T-helper 2 cell treated with Interferon-gamma antibody and Interleukin-4, amounts not matched to agents 5 μg/mL and 100 μg/mL, for 36 hours (primary cell): ENCODE measurements around the gene ENPP1.
"Not testable (repeated sequence)": the region's sequence is repeated elsewhere in the genome, so short reads cannot be mapped to it uniquely, and the experiment has no call there.

Experiments used
- DNase-seq: peaks from one replicate; pipeline ENCODE4 v3.0.0; 2021; ENCODE audit warnings: low spot score
- H3K27ac Mint-ChIP-seq: one replicate; pipeline ENCODE4 v1.8.0; 2021; ENCODE audit warnings: mild to moderate bottlenecking, mixed read lengths
- H3K27me3 Mint-ChIP-seq: one replicate; pipeline ENCODE4 v1.8.0; 2021; ENCODE audit warnings: low read depth, mixed read lengths
- H3K36me3 Mint-ChIP-seq: one replicate; pipeline ENCODE4 v1.8.0; 2021; ENCODE audit warnings: low read depth, mixed read lengths
- H3K4me1 Mint-ChIP-seq: one replicate; pipeline ENCODE4 v1.8.0; 2021; ENCODE audit warnings: low read depth, mixed read lengths
- H3K4me3 Mint-ChIP-seq: one replicate; pipeline ENCODE4 v1.8.0; 2022; ENCODE audit warnings: mild to moderate bottlenecking, moderate library complexity, mixed read lengths
- H3K9me3 Mint-ChIP-seq: one replicate; pipeline ENCODE4 v1.8.0; 2021; ENCODE audit warnings: mixed read lengths

ENPP1 gene

DNA sequence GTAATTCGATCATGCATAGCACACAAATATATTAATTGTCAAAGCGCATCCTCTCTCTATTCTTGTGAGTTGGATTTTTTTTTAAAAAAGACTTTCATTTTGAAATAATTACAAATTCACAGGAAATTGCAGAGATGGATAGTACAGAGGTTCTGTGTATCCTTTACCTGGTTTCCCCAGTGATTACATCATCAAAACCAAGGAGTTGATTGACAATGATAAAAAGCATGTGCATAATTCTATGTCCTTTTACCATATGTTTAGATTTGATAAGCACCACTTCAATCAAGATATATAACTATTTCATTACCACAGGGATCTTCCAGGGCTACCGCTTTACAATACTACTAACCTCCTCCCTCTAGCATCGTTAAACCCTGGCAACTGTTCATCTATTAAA is 103.1 kb downstream of the ENPP1 start:
- peaks cover 34% of the 10 kb centered on the region for H3K27me3 Mint-ChIP-seq
- no peak overlapping the region for H3K4me3 Mint-ChIP-seq
- H3K36me3 Mint-ChIP-seq, result no peaks in the 10 kb centered on the region

DNA sequence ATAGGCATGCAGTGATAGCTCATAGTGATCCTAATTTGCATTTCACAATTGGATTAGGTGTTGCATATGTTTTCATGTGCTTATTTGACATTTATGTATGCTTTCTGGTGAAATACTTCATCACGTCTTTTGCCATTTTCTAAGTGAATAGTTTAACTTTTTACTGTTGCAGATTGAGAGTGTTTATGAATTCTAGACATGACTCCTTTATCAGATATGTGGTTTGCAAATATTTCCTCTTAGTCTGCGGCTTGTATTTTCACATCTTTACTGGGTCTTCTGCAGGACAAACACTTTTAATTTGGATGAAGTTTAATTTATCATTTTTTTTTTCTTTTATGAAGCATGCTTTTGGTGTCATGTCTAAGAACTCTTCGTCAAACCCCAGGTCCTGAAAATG is 104.1 kb downstream of the ENPP1 start:
- Mint-ChIP-seq H3K27ac (no peak overlapping the region), H3K4me1 (peaks cover 37% of the 10 kb centered on the region), H3K9me3 (peaks cover 10% of the 10 kb centered on the region), H3K4me3 (peak overlapping the region; percentile 16), H3K36me3 (no peaks in the 10 kb centered on the region), H3K27me3 (peaks cover 35% of the 10 kb centered on the region)
- DNase-seq, result no peak

More for the DNA sequence above, 103.1 kb downstream of the ENPP1 start:
- peaks cover 33% of the 10 kb centered on the region for H3K4me1 Mint-ChIP-seq
- peaks cover 4% of the 10 kb centered on the region for H3K9me3 Mint-ChIP-seq
- H3K27ac Mint-ChIP-seq, result no peak overlapping the region
- DNase-seq, result no peak

DNA sequence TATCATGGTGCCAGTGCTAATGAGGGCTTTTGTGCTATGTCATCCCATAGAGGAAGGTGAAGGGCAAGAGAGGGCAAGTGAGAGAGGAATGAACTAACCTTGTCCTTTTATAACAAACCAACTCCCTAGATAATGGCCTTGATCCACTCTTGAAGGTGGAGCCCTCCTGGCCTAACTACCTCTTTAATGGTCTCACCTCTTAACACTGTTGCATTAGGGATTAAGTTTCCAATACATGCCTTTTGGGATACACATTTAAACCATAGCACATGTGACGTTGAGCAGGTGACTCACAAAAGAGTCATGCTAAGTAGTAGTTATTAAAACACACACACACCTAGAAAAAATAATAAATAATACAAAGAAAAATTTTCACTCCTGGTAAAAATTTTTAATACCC is 106.4 kb downstream of the ENPP1 start:
- Mint-ChIP-seq H3K4me1 (peaks cover 46% of the 10 kb centered on the region), H3K27ac (no peak overlapping the region), H3K36me3 (no peaks in the 10 kb centered on the region), H3K9me3 (peaks cover 10% of the 10 kb centered on the region), H3K27me3 (peaks cover 37% of the 10 kb centered on the region), H3K4me3 (no peak overlapping the region)
- no peak for DNase-seq

DNA sequence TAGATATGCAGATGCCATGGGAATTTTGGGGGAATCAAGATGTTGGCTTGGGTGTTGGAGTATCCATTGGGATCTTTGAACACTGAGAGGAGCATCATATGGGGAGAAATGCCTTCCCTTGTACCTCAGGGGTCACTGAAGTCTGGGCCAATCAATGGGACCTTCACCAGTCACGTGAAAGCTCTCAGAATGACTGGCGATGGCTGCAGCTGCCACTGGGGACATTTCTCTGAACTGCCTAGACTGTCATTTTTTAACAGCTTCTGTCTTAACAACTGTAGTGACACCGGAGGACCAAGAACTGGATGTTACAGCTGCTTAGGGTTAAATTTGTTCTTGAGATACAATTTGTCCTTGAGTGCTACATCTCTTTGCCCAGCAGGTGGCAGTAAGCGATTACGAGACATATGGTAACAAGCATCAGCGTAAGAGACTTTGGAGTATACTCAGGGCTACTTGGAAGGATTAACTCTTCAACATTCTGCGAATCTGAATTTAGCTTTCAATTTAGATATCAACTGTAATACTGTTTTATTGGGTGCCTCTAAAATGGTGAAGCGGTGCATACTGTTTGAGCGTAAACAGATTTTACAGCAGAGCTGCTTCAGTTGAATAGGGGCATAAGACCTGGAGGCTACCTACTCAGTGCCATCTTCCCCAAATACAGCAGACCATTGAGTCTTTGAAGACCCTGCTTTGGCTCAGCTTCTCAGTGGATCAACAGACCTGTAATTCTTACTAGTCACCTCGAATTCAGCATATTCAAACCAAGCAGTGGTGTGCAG is 107.3 kb downstream of the ENPP1 start:
- Mint-ChIP-seq H3K27ac (no peak overlapping the region), H3K36me3 (no peaks in the 10 kb centered on the region), H3K4me3 (no peak overlapping the region), H3K27me3 (peaks cover 46% of the 10 kb centered on the region), H3K9me3 (peaks cover 14% of the 10 kb centered on the region), H3K4me1 (peaks cover 43% of the 10 kb centered on the region)
- peak; percentile 44 for DNase-seq

DNA sequence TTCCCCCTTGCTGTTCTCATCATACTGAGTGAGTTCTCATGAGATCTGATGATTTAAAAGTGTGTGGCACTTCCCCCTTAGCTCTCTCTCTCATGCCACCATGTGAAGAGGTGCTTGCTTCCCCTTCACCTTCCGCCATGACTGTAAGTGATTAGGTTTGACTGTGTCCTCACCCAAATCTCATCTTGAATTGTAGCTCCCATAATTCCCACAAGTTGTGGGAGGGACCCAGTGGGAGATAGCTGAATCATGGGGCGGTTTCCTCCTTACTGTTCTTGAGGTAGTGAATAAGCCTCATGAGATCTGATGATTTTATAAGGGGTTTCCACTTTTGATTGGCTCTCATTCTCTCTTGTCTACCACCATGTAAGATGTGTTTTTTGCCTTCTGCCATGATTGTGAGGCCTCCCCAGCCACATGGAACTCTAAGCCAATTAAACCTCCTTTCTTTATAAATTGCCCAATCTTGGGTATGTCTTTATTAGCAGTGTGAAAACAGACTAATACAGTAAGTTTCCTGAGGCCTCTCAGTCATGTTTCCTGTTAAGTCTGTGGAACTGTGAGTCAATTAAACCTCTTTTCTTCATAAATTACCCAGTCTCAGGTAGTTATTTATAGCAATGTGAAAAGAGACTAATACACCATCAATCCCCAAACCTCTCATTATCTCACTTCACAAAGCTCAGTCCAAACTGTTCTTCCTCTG is 108.4 kb downstream of the ENPP1 start:
- H3K27ac Mint-ChIP-seq, H3K4me3 Mint-ChIP-seq, H3K36me3 Mint-ChIP-seq, DNase-seq: not testable (repeated sequence)
- peaks cover 48% of the 10 kb centered on the region for H3K27me3 Mint-ChIP-seq
- peaks cover 37% of the 10 kb centered on the region for H3K4me1 Mint-ChIP-seq
- H3K9me3 Mint-ChIP-seq, result peaks cover 16% of the 10 kb centered on the region

DNA sequence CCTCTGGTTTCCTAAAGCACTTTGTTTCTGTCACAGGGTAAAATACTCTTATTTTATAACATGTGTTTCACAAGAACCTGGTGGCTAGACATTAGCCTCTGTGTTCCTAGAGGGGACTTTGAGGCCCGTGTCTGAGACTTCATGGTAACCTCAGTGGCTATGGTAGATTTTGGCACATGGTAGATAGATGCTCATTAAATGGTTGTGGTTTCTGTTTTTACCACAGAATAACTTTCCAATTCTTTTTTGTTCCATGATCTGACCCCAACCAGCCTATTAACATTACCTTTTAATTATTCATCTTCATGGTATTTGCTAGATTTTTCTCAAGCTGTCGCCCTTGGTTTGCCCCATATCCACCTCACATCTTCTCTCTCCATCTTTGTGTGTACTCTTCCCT is 109.0 kb downstream of the ENPP1 start:
- Mint-ChIP-seq H3K4me1 (peaks cover 31% of the 10 kb centered on the region), H3K27me3 (peaks cover 48% of the 10 kb centered on the region), H3K9me3 (peaks cover 18% of the 10 kb centered on the region), H3K4me3 (peak overlapping the region; percentile 38), H3K27ac (no peak overlapping the region), H3K36me3 (no peaks in the 10 kb centered on the region)
- DNase-seq, result no peak

DNA sequence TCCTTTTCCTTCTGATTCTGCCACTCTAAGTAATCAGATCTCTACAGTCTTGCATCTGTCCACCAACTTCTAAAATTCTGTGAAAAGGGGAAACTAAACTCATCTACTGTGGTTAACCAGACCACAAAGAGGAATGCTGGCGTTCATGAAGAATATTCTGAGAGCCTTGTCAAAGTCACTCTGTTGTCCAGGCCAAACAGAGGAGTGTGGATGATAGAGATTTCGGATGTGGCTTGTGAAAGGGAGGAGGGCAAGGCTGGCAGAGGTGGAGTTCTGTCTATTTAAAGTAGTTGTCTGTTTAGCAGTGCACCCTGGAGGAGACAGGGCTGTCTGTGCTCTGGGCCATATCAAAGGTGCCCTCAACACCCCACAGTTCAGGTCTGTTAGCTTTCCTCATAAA is 109.5 kb downstream of the ENPP1 start:
- H3K36me3 Mint-ChIP-seq, result no peaks in the 10 kb centered on the region
- H3K4me3 Mint-ChIP-seq, result peak overlapping the region; percentile 38
- H3K27ac Mint-ChIP-seq, result no peak overlapping the region
- peaks cover 23% of the 10 kb centered on the region for H3K9me3 Mint-ChIP-seq
- H3K4me1 Mint-ChIP-seq, result peaks cover 27% of the 10 kb centered on the region
- H3K27me3 Mint-ChIP-seq, result peaks cover 48% of the 10 kb centered on the region
- no peak for DNase-seq

DNA sequence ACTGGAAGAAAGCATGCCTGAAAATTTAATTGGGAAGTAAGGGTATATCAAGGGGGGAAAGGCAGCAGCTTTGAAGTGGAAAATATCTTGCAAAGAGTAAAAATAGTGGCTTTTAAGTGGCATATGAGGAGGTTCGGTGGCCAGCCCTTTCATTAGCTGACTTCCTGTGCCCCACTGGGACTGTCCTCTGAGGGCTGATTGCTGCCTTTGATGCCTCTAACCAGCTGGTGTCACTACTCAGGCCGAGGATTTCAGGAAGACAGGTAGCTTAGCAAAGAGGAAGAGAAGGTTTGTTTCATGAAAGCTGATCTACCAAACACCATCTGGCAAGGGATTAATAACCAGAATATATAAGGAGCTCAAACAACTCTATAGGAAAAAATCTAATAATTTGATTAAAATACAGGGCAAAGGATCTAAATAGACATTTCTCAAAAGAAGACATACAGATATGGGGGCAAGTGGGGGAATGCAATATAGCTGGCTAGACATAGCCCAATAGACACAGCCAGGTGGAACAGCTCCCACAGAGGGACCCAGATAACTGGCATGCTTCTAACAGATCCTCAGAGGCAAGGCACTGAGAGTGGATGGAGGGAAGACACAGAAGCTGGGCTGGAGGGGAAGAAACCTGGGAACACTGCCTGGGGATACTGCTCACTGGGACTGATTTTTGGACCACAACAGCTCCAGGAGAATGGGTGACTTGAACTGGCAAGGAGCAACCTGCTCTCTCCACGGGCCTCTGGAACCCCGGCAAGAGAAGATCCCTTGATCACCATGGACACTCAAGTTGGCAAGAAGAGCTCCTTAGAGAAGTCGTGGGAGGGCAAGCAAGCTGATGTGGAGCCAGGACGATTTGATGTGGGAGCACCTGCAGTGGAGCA is 110.2 kb downstream of the ENPP1 start:
- no peaks in the 10 kb centered on the region for H3K36me3 Mint-ChIP-seq
- peaks cover 48% of the 10 kb centered on the region for H3K27me3 Mint-ChIP-seq
- DNase-seq, result no peak
- H3K4me1 Mint-ChIP-seq, result peaks cover 25% of the 10 kb centered on the region
- H3K27ac Mint-ChIP-seq, result no peak overlapping the region
- H3K9me3 Mint-ChIP-seq, result peaks cover 27% of the 10 kb centered on the region
- H3K4me3 Mint-ChIP-seq, result no peak overlapping the region

DNA sequence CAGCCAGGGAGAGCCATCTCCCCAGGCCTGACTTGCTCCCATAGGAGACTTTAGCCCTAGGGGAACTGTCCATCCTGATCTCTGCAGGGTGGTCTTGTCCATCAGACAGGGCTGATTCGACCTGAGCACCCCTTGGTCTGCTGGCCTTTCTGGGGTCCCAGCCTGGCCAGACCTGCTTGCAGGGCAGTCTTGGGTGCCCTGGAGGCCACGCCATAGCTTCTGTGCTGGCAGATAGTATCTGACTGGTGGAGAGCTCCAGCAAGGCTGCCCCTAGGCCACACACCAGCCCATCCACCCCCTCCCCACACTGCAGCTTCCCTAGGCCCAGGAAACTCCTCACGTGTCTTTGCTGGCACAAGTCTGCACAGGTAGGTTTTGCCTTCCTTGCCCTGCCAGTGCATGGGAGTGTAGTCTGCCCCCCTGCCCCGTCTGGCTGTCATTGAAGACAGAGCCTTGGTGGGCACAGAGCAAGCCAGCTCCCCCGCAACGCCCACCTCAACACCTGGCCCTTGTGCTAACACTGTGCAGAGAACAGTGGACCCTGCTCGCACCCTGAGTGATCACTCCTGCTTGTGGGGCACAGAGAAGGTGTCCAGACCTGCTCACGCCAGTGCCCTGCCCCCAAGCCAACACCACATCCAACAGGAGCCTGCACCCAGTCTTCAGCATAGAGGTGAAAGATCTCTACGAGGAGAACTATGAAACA is 111.0 kb downstream of the ENPP1 start:
- Mint-ChIP-seq H3K36me3 (no peaks in the 10 kb centered on the region), H3K4me1 (peaks cover 25% of the 10 kb centered on the region), H3K27me3 (peaks cover 41% of the 10 kb centered on the region), H3K4me3 (no peak overlapping the region), H3K9me3 (peaks cover 33% of the 10 kb centered on the region), H3K27ac (no peak overlapping the region)
- DNase-seq, result no peak

DNA sequence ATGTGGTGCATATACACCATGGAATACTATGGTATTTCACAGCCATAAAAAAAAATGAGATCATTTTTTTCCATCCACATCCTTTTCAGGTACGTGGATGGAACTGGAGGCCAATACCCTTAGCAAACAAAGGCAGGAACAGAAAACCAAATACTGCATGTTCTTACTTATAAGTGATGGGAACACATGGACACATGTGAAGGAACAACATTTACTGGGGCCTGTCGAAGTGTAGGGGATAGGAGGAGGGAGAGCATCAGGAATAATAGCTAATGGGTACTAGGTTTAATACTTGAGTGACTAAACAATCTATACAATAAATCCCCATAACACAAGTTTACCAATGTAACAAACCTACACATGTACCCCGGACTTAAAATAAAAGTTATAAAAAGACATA is 112.8 kb downstream of the ENPP1 start:
- DNase-seq, result no peak
- Mint-ChIP-seq H3K4me3 (no peak overlapping the region), H3K9me3 (peaks cover 33% of the 10 kb centered on the region), H3K27me3 (peaks cover 46% of the 10 kb centered on the region), H3K4me1 (peaks cover 21% of the 10 kb centered on the region), H3K27ac (no peak overlapping the region), H3K36me3 (no peaks in the 10 kb centered on the region)

DNA sequence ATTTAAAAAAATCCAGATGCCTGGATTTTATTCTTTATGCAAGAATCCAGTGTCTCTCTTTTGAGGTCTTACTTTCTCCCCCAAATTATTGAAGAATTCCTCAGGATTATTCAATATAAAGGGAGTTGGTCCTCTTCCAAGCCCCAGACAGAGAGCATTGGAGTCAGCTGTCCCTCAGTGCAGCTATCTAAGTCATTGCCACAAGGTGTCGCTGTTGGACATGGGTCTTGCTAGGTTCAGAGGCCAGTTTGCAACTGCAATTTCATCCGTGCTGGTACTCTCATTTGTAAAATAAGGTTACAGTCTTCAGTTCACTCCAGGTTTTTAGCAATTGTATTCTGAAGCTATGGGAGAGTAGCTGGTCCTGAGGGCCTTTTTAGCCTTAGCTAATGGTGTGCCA is 115.5 kb downstream of the ENPP1 start:
- peak; percentile 17 for DNase-seq

DNA sequence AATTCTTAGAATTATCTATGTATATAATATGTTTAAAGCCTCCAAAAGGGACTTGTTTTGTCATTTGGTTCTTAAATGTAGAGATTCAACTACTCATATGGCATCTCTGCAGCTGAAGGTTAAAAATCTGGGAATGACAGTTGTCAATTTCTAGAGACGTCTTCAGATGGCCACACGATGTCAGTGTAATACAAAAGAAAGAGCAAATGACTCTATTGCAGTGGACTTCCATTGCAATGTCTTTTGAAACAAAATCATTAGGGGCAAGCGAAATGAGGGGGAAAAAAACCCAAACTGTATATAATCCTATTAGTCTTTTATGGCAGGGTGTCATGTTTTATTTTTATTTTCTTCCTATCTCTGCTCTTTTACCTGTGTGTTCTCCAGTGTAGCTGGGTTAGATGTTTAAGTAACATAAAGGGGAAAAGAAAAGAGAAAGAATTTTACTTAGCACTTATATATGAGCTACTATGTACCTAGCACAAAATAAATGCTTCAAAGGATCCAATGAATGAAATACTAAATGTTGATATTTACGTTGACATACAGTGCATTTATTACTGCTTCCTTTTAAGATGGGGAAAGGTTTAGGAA is 117.2 kb downstream of the ENPP1 start:
- no peak for DNase-seq
- H3K4me1 Mint-ChIP-seq, result peaks cover 2% of the 10 kb centered on the region
- no peak overlapping the region for H3K27ac Mint-ChIP-seq
- H3K9me3 Mint-ChIP-seq, result peaks cover 20% of the 10 kb centered on the region
- H3K4me3 Mint-ChIP-seq, result no peak overlapping the region
- H3K36me3 Mint-ChIP-seq, result no peaks in the 10 kb centered on the region
- H3K27me3 Mint-ChIP-seq, result peaks cover 26% of the 10 kb centered on the region

More for the DNA sequence above, 115.5 kb downstream of the ENPP1 start:
- Mint-ChIP-seq H3K9me3 (peaks cover 25% of the 10 kb centered on the region), H3K36me3 (no peaks in the 10 kb centered on the region), H3K27me3 (peaks cover 37% of the 10 kb centered on the region), H3K27ac (no peak overlapping the region), H3K4me1 (peaks cover 6% of the 10 kb centered on the region), H3K4me3 (no peak overlapping the region)

DNA sequence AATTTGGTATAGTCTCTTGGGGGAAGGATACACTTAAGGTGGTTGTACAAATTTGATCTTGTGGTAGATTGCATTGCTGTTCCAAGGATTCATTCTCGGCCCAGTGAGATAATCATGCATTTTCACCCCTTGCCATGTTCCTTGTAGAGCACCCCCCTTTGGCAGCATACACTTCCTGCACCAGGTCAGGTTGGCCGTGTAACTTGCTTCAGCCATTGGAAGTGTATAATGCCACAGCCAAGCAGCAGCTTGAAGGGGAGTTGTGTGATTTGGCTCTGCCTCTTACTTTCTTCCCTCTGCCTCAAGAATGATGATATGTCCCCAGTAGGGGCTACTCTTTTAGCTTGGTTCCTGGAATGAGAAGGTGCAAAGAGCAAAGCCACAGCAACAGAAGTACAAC is 121.4 kb downstream of the ENPP1 start:
- no peak for DNase-seq
- Mint-ChIP-seq H3K9me3 (no peaks in the 10 kb centered on the region), H3K27me3 (peaks cover 17% of the 10 kb centered on the region), H3K27ac (no peak overlapping the region), H3K4me3 (no peak overlapping the region), H3K4me1 (no peaks in the 10 kb centered on the region), H3K36me3 (no peaks in the 10 kb centered on the region)
